Right lobe of liver (tissue), 6 donors: ENCODE measurements around the gene SSH2. TPM values are rescaled to one million over a fixed set of nuclear protein-coding genes. Genes with fewer than 3 reads are reported as not detected.
A peak's percentile ranks its signal among the peaks of the same experiment; 100 is the strongest.

Experiments
- ATAC-seq, 4 donors: fragments of 200-7000 bp; cut with Tn5 transposase; one replicate each; pipeline ENCODE4 v1.9.1; 2020; ENCODE audit warnings: mild to moderate bottlenecking in 4 of 4, moderate library complexity in 4 of 4
- DNase-seq, 3 donors: peaks; one replicate each; pipeline ENCODE4 v3.0.0-alpha.2; 2020
- H3K27ac ChIP-seq, 3 donors: fragments of 200-600 bp; one replicate each; pipeline ENCODE4 v1.8.0; 2022
- H3K27me3 ChIP-seq, 2 donors: fragments of 200-600 bp; one replicate each; pipeline ENCODE4 v1.8.0; 2022
- H3K36me3 ChIP-seq, 4 donors: fragments of 200-600 bp; sonication (generic) in 1 of 4; one replicate each; pipeline versions ENCODE4 v1.5.1 to v1.8.0; 2017 to 2022; ENCODE audit warnings: control low read depth in 1 of 4
- H3K4me1 ChIP-seq, 4 donors: fragments of 200-600 bp; sonication (generic) in 1 of 4; one replicate each; pipeline versions ENCODE4 v1.5.1 to v1.8.0; 2017 to 2022; ENCODE audit warnings: control low read depth in 1 of 4
- H3K4me3 ChIP-seq, 3 donors: fragments of 200-600 bp; one replicate each; pipeline ENCODE4 v1.8.0; 2022
- H3K9me3 ChIP-seq, 4 donors: fragments of 200-600 bp; sonication (generic) in 1 of 4; one replicate each; pipeline versions ENCODE4 v1.5.1 to v1.8.0; 2017 to 2022; ENCODE audit warnings: control low read depth in 1 of 4
- CTCF ChIP-seq, 4 donors: fragments of 200-600 bp in 3 of 4; fragments of 450-650 bp in 1 of 4; IDR thresholded peaks; one replicate each; pipeline versions ENCODE4 v1.5.1 to v1.8.0; 2016 to 2022; ENCODE audit warnings: antibody characterized with exemption in 4 of 4, mild to moderate bottlenecking in 2 of 4
- POLR2A ChIP-seq: fragments of 450-650 bp; IDR thresholded peaks from one replicate; pipeline ENCODE4 v1.6.1; 2017; ENCODE audit warnings: antibody characterized with exemption, mild to moderate bottlenecking
- WGBS: methylation state at CpG from one replicate; pipeline ENCODE4 v1.1.6; 2018; ENCODE audit warnings: low coverage, low lambda C conversion rate; ENCODE audit not compliant: insufficient coverage; ENCODE audit errors: missing lambda C conversion rate; 5-methylcytosine and 5-hydroxymethylcytosine counted together
- intact Hi-C, 2 donors: fragments of 100-400 bp; cut with DNase I; formaldehyde crosslinking; loops; one replicate each; pipeline versions ENCODE4 v1.11.2 to v1.14.1; 2022
- small RNA-seq, 2 experiments: library from RNA; depleted of rRNA; stranded (forward); fragments of <200 nt; gene quantifications; one replicate each; pipeline ENCODE3, GENCODE V24; 2016
- total RNA-seq, 6 experiments: library from RNA; depleted of rRNA in 2 of 6; stranded (reverse); fragments of >200 nt in 2 of 6; fragmentation: NEBNext Ultra II Directional in 3 of 6; extraction: Animal tissue kit (Norgen Biotek cat#: 25700) in 3 of 6; gene quantifications; one replicate each; pipeline versions ENCODE4 v1.1.0 to v1.2.4, GENCODE V29; 2016 to 2023
- donor health status: DM: no; HTN: yes; CAD: no.
- donor health status: DM: no; HTN: no; CAD: no.
- donor health status: DM: no; HTN: no; CAD: no.
- donor health status: DM: no; HTN: yes; CAD: no.
- donor health status: DM: no; HTN: yes; CAD: no.

Gene SSH2
- total RNA-seq, 6 experiments from 2014 or later: 8.0 to 12.7 (median 10.5) TPM

- Histone ChIP-seq H3K4me3 (no peak overlapping the region), H3K27ac (no peak overlapping the region), H3K36me3 (peaks cover 0 to 18% (median 0%) of the 10 kb centered on the region in 4 donors), H3K4me1 (peaks cover 0 to 25% (median 11%) of the 10 kb centered on the region in 4 donors), H3K9me3 (no peaks in the 10 kb centered on the region), H3K27me3 (no peaks in the 10 kb centered on the region)
- no peak for DNase-seq
- intact Hi-C loops: no loop called here
- no peak for ATAC-seq
- 17% methylated on average over 1 of the region's 22 CpGs for WGBS
- TF ChIP-seq POLR2A: no peak
- no peak for TF ChIP-seq CTCF (IDR thresholded peaks at IDR 0.05)
These were observed 352.4 kb downstream of the SSH2 start for GRCh38 chr17:29577385-29578211.

- ATAC-seq (no peak), DNase-seq (peak in 1 of 3 donors; percentile 15)
- 87% methylated on average over 6 of the region's 9 CpGs for WGBS
- intact Hi-C loops: no loop called here
- Histone ChIP-seq H3K27ac (no peak overlapping the region), H3K4me3 (no peak overlapping the region), H3K4me1 (peaks cover 0 to 31% (median 13%) of the 10 kb centered on the region in 4 donors), H3K36me3 (peaks cover 0 to 18% (median 0%) of the 10 kb centered on the region in 4 donors), H3K27me3 (no peaks in the 10 kb centered on the region), H3K9me3 (no peaks in the 10 kb centered on the region)
- TF ChIP-seq CTCF (IDR thresholded peaks at IDR 0.05) (no peak), POLR2A (no peak)
These were observed 353.0 kb downstream of the SSH2 start for GRCh38 chr17:29577001-29577370.

GRCh38 chr17:29576214-29577000 lies 353.6 kb downstream of the SSH2 start:
- DNase-seq (peak in 1 of 3 donors; percentile 11), ATAC-seq (no peak)
- no peak for TF ChIP-seq POLR2A
- TF ChIP-seq CTCF (IDR thresholded peaks at IDR 0.05): no peak
- Histone ChIP-seq H3K27ac (no peak overlapping the region), H3K36me3 (peaks cover 0 to 18% (median 0%) of the 10 kb centered on the region in 4 donors), H3K4me3 (no peak overlapping the region), H3K4me1 (peaks cover 0 to 36% (median 15%) of the 10 kb centered on the region in 4 donors), H3K27me3 (no peaks in the 10 kb centered on the region), H3K9me3 (no peaks in the 10 kb centered on the region)
- intact Hi-C loops: no loop called here
- 85% methylated on average over 4 of the region's 37 CpGs for WGBS

Small RNAs within 50 kb of the gene (small RNA-seq; reads per million reads assigned to genes)
- gene RF00156 (0 reads per million in 2 experiments), gene RF01210 (0 reads per million in 2 experiments), gene RNU6-920P (0 to 0.13 reads per million in 2 experiments)

Other genes starting within 250 kb of the SSH2 start
- gene EFCAB5, start 11.4 kb upstream of the SSH2 start, total RNA-seq: under 1 TPM in 1 of 6 experiments, not detected in 5; 0.32 TPM
- 10 to 100 TPM in 1 of 6 experiments, 1 to 10 TPM in 5; 5.8 to 11.7 (median 8.1) TPM for gene NSRP1, start 186.6 kb upstream of the SSH2 start, total RNA-seq